HG02870 (cell line): ENCODE results near the gene PIGL.
A peak's percentile ranks its signal among the peaks of the same experiment; 100 is the strongest.
"Not testable (repeated sequence)": the region's sequence is repeated elsewhere in the genome, so short reads cannot be mapped to it uniquely, and the experiment has no call there.

Experiments
- ATAC-seq: cut with Tn5 transposase; IDR thresholded peaks from one replicate; pipeline ENCODE4 v1.9.1; 2021; ENCODE audit warnings: mild to moderate bottlenecking, moderate library complexity; ENCODE audit not compliant: unreplicated experiment

Gene PIGL

GRCh38 chr17:16217002-16217635 is at the start of gene PIGL:
TSS of gene PIGL (plus strand) at chr17:16217210. CDS start at chr17:16217227, 17 bp downstream.
- ATAC-seq: peak; percentile 39

GRCh38 chr17:16171613-16172012 is 45.4 kb upstream of the PIGL start:
- ATAC-seq: no peak

GRCh38 chr17:16178836-16179235 is 38.2 kb upstream of the PIGL start:
- ATAC-seq: no peak

- no peak for ATAC-seq
Observed at GRCh38 chr17:16181581-16181980, 35.4 kb upstream of the PIGL start.

GRCh38 chr17:16187642-16188041 is 29.4 kb upstream of the PIGL start:
- ATAC-seq: no peak

- ATAC-seq: no peak
Observed at GRCh38 chr17:16189791-16190348, 27.1 kb upstream of the PIGL start.

- ATAC-seq: no peak
Observed at GRCh38 chr17:16190703-16191360, 26.2 kb upstream of the PIGL start.

- no peak for ATAC-seq
Observed at GRCh38 chr17:16191604-16192003, 25.4 kb upstream of the PIGL start.

- not testable (repeated sequence) for ATAC-seq
Observed at GRCh38 chr17:16194307-16194835, 22.6 kb upstream of the PIGL start.

GRCh38 chr17:16197276-16197675 is 19.7 kb upstream of the PIGL start:
- no peak for ATAC-seq

- no peak for ATAC-seq
Observed at GRCh38 chr17:16199093-16199492, 17.9 kb upstream of the PIGL start.

GRCh38 chr17:16201693-16202131 is 15.3 kb upstream of the PIGL start:
- not testable (repeated sequence) for ATAC-seq

GRCh38 chr17:16202554-16203500 is 14.2 kb upstream of the PIGL start:
- not testable (repeated sequence) for ATAC-seq

GRCh38 chr17:16204763-16205162 is 12.2 kb upstream of the PIGL start:
- ATAC-seq: not testable (repeated sequence)

GRCh38 chr17:16211590-16211989 is 5.4 kb upstream of the PIGL start:
- no peak for ATAC-seq

GRCh38 chr17:16212793-16213192 is 4.2 kb upstream of the PIGL start:
- no peak for ATAC-seq

GRCh38 chr17:16214190-16215001 is 2.6 kb upstream of the PIGL start:
- ATAC-seq: peak; percentile 11

- ATAC-seq: peak; percentile 45
Observed at GRCh38 chr17:16215002-16215272, 2.1 kb upstream of the PIGL start.

GRCh38 chr17:16215273-16215964 is 1.6 kb upstream of the PIGL start, which contains the start of gene NCOR1:
TSS of gene NCOR1 (minus strand) at chr17:16215534. CDS start at chr17:16194569, 20,965 bp downstream.
- peak; percentile 67 for ATAC-seq

GRCh38 chr17:16215965-16216316 is 1.1 kb upstream of the PIGL start:
- ATAC-seq: peak; percentile 7
